ENCODE measurements around the gene RAB36.
A peak's percentile ranks its signal among the peaks of the same experiment; 100 is the strongest.

The RAB36 gene

DNA sequence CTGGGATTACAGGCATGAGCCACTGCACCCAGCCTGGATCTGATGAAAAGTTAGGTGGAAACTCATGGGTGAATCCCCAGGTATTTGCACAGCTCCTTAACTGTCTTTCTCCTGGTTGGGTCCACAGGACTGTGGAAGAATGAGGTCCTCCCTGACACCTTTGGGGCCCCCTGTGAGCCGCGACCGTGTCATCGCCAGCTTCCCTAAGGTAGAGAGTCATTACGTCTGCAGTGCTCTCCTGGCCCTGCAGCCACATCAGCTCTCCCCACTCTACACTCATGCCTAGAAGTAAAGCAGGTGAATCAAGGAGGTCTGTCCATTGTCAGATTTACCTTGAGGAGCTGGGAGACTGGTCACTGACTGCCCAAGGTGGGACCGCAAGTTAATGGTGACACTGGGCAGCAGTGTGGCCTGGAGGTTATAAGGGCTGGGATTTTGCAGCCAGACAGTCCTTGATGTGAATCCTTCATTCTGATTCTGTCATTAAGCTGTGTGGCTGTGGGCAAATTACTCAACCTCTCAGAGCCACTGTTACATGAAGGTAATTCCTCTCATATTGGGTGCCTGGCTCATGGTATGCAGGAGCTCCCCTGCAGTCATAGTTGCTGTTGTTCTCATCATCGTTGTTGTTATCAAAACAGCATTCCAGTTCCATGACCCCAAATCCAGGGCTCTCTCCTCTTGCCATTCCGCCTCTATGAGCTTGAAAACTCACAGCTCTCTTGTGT is 1.4 kb downstream of the RAB36 start:
- H3K4me3 ChIP-seq (replicated peaks; ENCODE audit: low read depth, low read length), result no peak overlapping the region
- peak; percentile 10 for DNase-seq (ENCODE audit: low read depth)
- TF ChIP-seq, protein P1, sequence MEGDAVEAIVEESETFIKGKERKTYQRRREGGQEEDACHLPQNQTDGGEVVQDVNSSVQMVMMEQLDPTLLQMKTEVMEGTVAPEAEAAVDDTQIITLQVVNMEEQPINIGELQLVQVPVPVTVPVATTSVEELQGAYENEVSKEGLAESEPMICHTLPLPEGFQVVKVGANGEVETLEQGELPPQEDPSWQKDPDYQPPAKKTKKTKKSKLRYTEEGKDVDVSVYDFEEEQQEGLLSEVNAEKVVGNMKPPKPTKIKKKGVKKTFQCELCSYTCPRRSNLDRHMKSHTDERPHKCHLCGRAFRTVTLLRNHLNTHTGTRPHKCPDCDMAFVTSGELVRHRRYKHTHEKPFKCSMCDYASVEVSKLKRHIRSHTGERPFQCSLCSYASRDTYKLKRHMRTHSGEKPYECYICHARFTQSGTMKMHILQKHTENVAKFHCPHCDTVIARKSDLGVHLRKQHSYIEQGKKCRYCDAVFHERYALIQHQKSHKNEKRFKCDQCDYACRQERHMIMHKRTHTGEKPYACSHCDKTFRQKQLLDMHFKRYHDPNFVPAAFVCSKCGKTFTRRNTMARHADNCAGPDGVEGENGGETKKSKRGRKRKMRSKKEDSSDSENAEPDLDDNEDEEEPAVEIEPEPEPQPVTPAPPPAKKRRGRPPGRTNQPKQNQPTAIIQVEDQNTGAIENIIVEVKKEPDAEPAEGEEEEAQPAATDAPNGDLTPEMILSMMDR (IDR thresholded peaks at IDR 0.05; ENCODE audit: low read length, missing control alignments), result no peak

DNA sequence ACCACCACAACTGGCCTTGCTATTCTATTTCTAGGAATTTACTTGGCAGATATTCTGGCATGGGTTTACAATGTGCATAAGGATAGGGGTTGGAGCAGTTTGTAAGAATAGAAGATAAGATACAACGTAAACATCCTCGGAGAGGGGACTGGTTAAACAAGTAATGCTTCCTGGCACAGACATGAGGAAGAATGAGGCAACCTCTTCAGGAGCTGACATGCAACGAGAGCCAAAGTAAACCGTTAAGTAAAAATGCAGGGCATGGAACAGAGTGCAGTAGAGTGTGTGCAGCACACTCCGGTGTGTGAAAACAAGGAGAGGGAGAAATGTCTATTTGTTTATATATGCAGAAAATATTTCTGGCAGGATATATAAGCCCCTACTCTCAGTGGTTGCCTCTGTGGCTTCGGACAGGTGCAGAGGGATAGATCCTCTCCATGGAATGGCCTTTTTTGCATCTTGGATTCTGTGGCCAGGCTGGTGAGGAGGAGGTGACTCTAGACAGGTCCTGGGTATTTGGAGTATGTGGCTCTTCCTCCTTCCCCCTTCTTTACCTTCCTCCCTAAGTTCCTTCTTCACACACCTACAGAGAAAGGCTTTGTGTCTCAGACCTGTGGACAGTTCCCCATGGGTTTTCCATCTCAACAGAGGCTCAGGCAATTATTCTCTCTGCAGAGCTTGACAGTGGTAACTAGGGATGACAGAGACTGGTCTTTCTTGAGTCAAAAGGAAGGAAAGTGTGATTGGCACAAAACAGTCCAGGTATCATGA is 2.5 kb downstream of the RAB36 start:
- peak; percentile 93 for DNase-seq (ENCODE audit: low read depth)
- TF ChIP-seq, protein P1 (IDR thresholded peaks at IDR 0.05; ENCODE audit: low read length, missing control alignments), result no peak
- no peak overlapping the region for H3K4me3 ChIP-seq (replicated peaks; ENCODE audit: low read depth, low read length)

DNA sequence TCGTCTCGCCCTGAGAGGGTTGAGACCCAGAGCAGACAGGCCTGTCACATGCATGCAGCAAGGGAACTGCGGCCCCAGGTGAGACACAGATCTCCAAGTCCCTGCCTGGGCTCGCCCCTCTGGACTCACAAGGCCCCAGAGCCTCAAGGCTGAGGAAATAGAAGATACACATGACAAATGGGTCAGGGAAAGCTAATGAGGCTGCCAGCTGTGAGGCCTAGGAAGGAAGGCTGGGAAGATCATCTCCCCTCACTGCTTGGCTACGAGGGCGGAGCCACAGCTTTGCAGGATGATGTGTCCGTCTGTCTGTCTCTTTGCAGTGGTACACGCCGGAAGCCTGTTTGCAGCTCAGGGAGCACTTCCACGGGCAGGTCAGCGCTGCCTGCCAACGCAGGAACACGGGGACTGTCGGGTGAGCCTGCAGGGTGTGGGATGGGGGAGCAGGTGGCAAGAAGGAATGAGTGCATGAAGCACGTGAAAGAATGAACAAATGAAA is 4.5 kb downstream of the RAB36 start:
- H3K4me3 ChIP-seq (replicated peaks; ENCODE audit: low read depth, low read length), result no peak overlapping the region
- TF ChIP-seq, protein P1 (IDR thresholded peaks at IDR 0.05; ENCODE audit: low read length, missing control alignments), result no peak
- DNase-seq (ENCODE audit: low read depth), result no peak

DNA sequence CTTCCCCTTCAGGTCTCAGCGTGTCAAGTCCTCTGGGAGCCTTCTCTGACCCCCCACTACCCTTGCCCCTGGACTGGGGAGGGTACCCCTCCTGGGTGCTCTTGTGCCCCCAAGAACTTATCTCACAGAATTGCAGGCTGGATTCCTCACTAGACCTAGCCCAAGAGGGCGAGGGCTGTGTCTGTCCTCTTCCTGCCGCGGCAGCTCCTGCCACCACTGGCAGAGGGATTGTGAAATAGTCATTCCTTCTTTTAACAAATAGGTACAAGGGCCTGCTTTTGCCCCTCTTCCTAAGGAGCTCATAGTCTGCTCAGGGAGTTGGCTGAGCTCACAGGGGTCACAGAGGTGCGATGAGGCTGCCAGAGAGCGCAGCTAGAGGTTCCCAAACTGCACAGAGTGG is 5.5 kb downstream of the RAB36 start:
- no peak for DNase-seq (ENCODE audit: low read depth)
- TF ChIP-seq, protein P1 (IDR thresholded peaks at IDR 0.05; ENCODE audit: low read length, missing control alignments), result no peak
- H3K4me3 ChIP-seq (replicated peaks; ENCODE audit: low read depth, low read length), result no peak overlapping the region

DNA sequence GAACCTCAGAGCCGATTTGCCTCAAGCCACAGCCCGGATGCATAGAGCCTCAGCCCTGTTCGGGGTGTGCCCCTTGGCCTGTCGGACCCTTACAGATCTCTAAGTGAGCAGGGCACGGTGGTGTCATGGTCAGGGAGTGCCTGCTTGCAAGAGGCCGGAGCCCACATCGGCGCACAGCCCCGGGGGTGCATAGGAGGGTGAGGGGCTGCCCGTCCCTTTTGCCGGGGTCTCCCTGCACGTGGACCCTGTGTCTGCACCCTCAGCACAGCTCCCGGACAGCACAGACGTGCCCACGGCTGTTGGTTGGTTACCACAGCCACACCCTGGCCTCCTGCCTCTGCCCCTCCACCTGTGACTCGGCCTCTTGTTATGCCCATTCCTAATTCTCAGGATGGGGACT is 6.5 kb downstream of the RAB36 start:
- H3K4me3 ChIP-seq (replicated peaks; ENCODE audit: low read depth, low read length), result no peak overlapping the region
- no peak for DNase-seq (ENCODE audit: low read depth)
- TF ChIP-seq, protein P1 (IDR thresholded peaks at IDR 0.05; ENCODE audit: low read length, missing control alignments), result no peak

DNA sequence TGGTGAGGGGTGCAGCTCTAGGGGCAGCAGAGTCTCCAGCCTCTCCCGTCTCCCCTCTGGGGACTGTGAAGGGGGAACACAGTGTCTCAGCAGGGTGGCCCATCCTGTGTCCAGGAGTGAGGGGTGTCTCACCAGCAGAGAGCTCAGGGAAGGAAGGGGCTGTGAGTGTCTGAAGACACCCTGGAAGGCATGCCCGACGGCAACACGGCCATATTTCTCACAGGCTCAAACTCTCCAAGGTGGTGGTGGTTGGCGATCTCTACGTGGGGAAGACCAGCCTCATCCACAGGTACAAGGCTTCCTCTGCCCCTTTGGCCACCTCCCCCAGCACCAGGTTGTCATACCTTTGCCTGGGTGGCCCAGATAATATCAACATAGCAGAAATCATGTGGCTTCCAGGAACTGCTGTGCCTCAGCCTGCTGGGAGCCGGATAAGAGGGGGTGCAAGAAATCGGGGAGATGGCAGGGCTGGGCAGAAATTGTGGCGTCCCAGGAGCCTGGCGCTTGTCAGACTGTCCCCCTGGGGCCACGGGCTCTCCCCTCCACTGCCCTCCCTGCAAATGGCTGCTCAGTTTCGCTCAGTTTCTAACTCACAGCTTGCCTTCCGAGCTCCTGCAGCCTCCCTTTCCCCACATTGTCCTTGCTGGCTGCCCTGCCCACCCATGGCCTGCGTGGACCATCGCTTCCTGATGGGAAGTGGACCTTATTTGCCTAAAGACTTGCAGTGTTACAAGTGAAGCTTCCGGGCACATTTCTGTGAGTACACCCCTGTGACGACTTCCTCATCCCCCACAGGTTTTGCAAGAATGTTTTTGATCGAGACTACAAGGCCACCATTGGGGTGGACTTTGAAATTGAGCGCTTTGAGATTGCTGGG is 7.2 kb downstream of the RAB36 start:
- no peak overlapping the region for H3K4me3 ChIP-seq (replicated peaks; ENCODE audit: low read depth, low read length)
- TF ChIP-seq, protein P1 (IDR thresholded peaks at IDR 0.05; ENCODE audit: low read length, missing control alignments), result no peak
- no peak for DNase-seq (ENCODE audit: low read depth)

All from fibroblast of pulmonary artery (primary cell).